ENCODE measurements around the gene VCY. TPM values are rescaled to one million over a fixed set of nuclear protein-coding genes. Genes with fewer than 3 reads are reported as not detected.

Gene VCY
- not detected in 2 replicates for total RNA-seq

DNA sequence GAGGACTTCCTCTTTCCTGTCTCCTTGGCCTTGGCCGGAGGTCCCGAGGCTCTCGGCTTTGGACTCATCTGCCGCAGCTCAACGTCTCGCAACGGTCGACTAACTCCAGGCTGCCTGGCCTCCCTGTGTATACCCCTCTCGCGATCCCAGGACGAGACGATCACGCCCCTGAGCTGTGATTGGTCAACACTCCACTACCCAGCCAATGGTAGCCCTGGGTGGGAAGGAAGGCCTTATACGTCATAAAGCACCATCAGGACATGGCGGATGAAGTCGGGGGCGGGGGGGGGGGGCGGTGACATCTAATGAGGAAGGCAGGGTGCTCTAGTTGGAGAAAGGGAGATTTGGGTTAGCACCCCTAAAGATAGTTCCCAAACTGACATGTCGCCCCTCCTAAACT lies at the start of gene VCY:
Gene VCY, minus strand, starts transcription at position 101 of the 400 bp plus-strand sequence. Its CDS starts 33 bp downstream, at position 68.

Other genes starting within 250 kb of the VCY start
- not detected in 2 replicates for gene VCY1B, start 69.8 kb upstream of the VCY start, total RNA-seq